CD4-positive, alpha-beta T cell treated with Interleukin-21 for 1 hour (primary cell): ENCODE measurements around the gene ANXA6.

Source experiments
- DNase-seq: peaks from one replicate; pipeline ENCODE4 v3.0.0-alpha.2; 2020

ANXA6 gene

GRCh38 chr5:151151263-151151660 lies 6.3 kb downstream of the ANXA6 start:
- DNase-seq: peak; percentile 33

- DNase-seq: peak; percentile 78
Measured at GRCh38 chr5:151150471-151151262, 6.9 kb downstream of the ANXA6 start.

- DNase-seq: peak; percentile 34
Measured at GRCh38 chr5:151148583-151148982, 9.0 kb downstream of the ANXA6 start.

- no peak for DNase-seq
Measured at GRCh38 chr5:151147033-151147432, 10.5 kb downstream of the ANXA6 start.

GRCh38 chr5:151146061-151146460 lies 11.5 kb downstream of the ANXA6 start:
- DNase-seq: no peak

GRCh38 chr5:151144922-151145321 lies 12.7 kb downstream of the ANXA6 start:
- DNase-seq: no peak

- no peak for DNase-seq
Measured at GRCh38 chr5:151144275-151144674, 13.3 kb downstream of the ANXA6 start.

- no peak for DNase-seq
Measured at GRCh38 chr5:151143645-151144044, 13.9 kb downstream of the ANXA6 start.

- no peak for DNase-seq
Measured at GRCh38 chr5:151142933-151143332, 14.6 kb downstream of the ANXA6 start.

GRCh38 chr5:151141535-151141934 lies 16.0 kb downstream of the ANXA6 start:
- peak; percentile 73 for DNase-seq

GRCh38 chr5:151140686-151141459 lies 16.7 kb downstream of the ANXA6 start:
- no peak for DNase-seq

- DNase-seq: peak; percentile 49
Measured at GRCh38 chr5:151139646-151140045, 17.9 kb downstream of the ANXA6 start.

GRCh38 chr5:151139015-151139414 lies 18.6 kb downstream of the ANXA6 start:
- peak; percentile 70 for DNase-seq

- DNase-seq: no peak
Measured at GRCh38 chr5:151138114-151138513, 19.5 kb downstream of the ANXA6 start.

- no peak for DNase-seq
Measured at GRCh38 chr5:151137067-151137825, 20.3 kb downstream of the ANXA6 start.

- no peak for DNase-seq
Measured at GRCh38 chr5:151134228-151134627, 23.4 kb downstream of the ANXA6 start.

GRCh38 chr5:151132963-151133362 lies 24.6 kb downstream of the ANXA6 start:
- DNase-seq: no peak

- no peak for DNase-seq
Measured at GRCh38 chr5:151130922-151131891, 26.4 kb downstream of the ANXA6 start.

- no peak for DNase-seq
Measured at GRCh38 chr5:151130235-151130921, 27.2 kb downstream of the ANXA6 start.

- no peak for DNase-seq
Measured at GRCh38 chr5:151128817-151129216, 28.8 kb downstream of the ANXA6 start.

- no peak for DNase-seq
Measured at GRCh38 chr5:151127926-151128325, 29.7 kb downstream of the ANXA6 start.
